IMR-90 (cell line): ENCODE results near the gene C4orf17. TPM values are rescaled to one million over a fixed set of nuclear protein-coding genes. Genes with fewer than 3 reads are reported as not detected.

Experiments
- ATAC-seq: fragments of 200-7000 bp; cut with Tn5 transposase; 2 replicates; pipeline ENCODE4 v1.9.1; 2020; ENCODE audit warnings: low read depth, mild to moderate bottlenecking, moderate library complexity
- BruUV-seq: library from RNA; stranded (reverse); fragments of 400-500 nt; replicated peaks from 2 replicates; lab custom pipeline; 2021; lab: Mats Ljungman, UMichigan
- CTCF ChIA-PET: fragments of 300-600 bp; formaldehyde crosslinking; extraction: SDS; loops from one replicate; lab custom pipeline; 2021; ENCODE audit warnings: antibody characterized with exemption; lab: Yijun Ruan, JAX
- POLR2A ChIA-PET: fragments of 300-600 bp; sonication (Branson Sonifier 250); formaldehyde crosslinking; loops from one replicate; lab custom pipeline; 2022; ENCODE audit warnings: antibody characterized with exemption; ENCODE audit not compliant: unreplicated experiment; lab: Charles Lee
- DNase-seq: peaks from one replicate; pipeline ENCODE4 v3.0.0; 2013
- H2AFZ ChIP-seq: replicated peaks from 2 replicates; pipeline ENCODE3; 2013; ENCODE audit warnings: low read length, mild to moderate bottlenecking; ENCODE audit not compliant: poor library complexity
- H2AK5ac ChIP-seq: 2 replicates; pipeline ENCODE4 v1.6.1; 2013; ENCODE audit warnings: low read depth, low read length, inconsistent platforms
- H2AK9ac ChIP-seq: replicated peaks from 2 replicates; pipeline ENCODE3; 2013; ENCODE audit warnings: mild to moderate bottlenecking, low read depth, low read length, moderate library complexity; ENCODE audit not compliant: poor library complexity
- H2BK120ac ChIP-seq: 2 replicates; pipeline ENCODE4 v1.6.1; 2013; ENCODE audit warnings: low read depth, low read length, inconsistent platforms
- H2BK15ac ChIP-seq: 3 replicates; pipeline ENCODE4 v1.6.1; 2013; ENCODE audit warnings: low read depth, low read length, inconsistent platforms
- H2BK20ac ChIP-seq: 2 replicates; pipeline ENCODE4 v1.6.1; 2013; ENCODE audit warnings: low read depth, mild to moderate bottlenecking, inconsistent platforms, low read length, moderate library complexity
- H2BK5ac ChIP-seq: 2 replicates; pipeline ENCODE4 v1.6.1; 2013; ENCODE audit warnings: mild to moderate bottlenecking, low read depth, low read length, inconsistent platforms; ENCODE audit not compliant: poor library complexity, severe bottlenecking
- H3K14ac ChIP-seq: replicated peaks from 2 replicates; pipeline ENCODE4 v1.6.1; 2013; ENCODE audit warnings: low read depth, low read length, inconsistent platforms
- H3K18ac ChIP-seq: 2 replicates; pipeline ENCODE4 v1.6.1; 2013; ENCODE audit warnings: low read depth, low read length, control low read depth
- H3K23ac ChIP-seq: 2 replicates; pipeline ENCODE4 v1.6.1; 2013; ENCODE audit warnings: low read depth, low read length, inconsistent platforms
- H3K27ac ChIP-seq: 2 replicates; pipeline ENCODE4 v1.5.1; 2013; ENCODE audit warnings: mild to moderate bottlenecking, control low read depth, low read length; ENCODE audit not compliant: insufficient read depth
- H3K27me3 ChIP-seq: 2 replicates; pipeline ENCODE4 v1.6.1; 2013; ENCODE audit warnings: low read length; ENCODE audit not compliant: control insufficient read depth, insufficient read depth
- H3K36me3 ChIP-seq: 2 replicates; pipeline ENCODE4 v1.6.1; 2013; ENCODE audit warnings: low read length, mixed read lengths; ENCODE audit not compliant: control insufficient read depth, insufficient read depth
- H3K4ac ChIP-seq: 2 replicates; pipeline ENCODE4 v1.6.1; 2013; ENCODE audit warnings: low read depth, low read length, inconsistent platforms
- H3K4me1 ChIP-seq: 2 replicates; pipeline ENCODE4 v1.6.1; 2013; ENCODE audit warnings: low read length, mixed read lengths; ENCODE audit not compliant: control insufficient read depth, insufficient read depth
- H3K4me2 ChIP-seq: 2 replicates; pipeline ENCODE4 v1.6.1; 2013; ENCODE audit warnings: low read depth, mild to moderate bottlenecking, control low read depth, low read length, moderate library complexity
- H3K4me3 ChIP-seq: 2 replicates; pipeline ENCODE4 v1.5.1; 2013; ENCODE audit warnings: low read depth, mild to moderate bottlenecking, control low read depth, low read length, moderate library complexity; ENCODE audit not compliant: insufficient read depth
- H3K56ac ChIP-seq: 2 replicates; pipeline ENCODE4 v1.6.1; 2013; ENCODE audit warnings: low read length, inconsistent platforms; ENCODE audit not compliant: insufficient read depth; ENCODE audit errors: extremely low read depth
- H3K79me1 ChIP-seq, 2 experiments: 2 replicates each; pipeline ENCODE4 v1.6.1; 2013; ENCODE audit warnings: low read length in 2 of 2, inconsistent platforms in 1 of 2, low read depth in 1 of 2
- H3K9ac ChIP-seq: 2 replicates; pipeline ENCODE4 v1.6.1; 2013; ENCODE audit warnings: low read depth, low read length, control low read depth
- H3K9me1 ChIP-seq: 2 replicates; pipeline ENCODE4 v1.6.1; 2013; ENCODE audit warnings: low read length, inconsistent platforms; ENCODE audit not compliant: insufficient read depth
- H3K9me3 ChIP-seq: 2 replicates; pipeline ENCODE4 v1.6.1; 2013; ENCODE audit warnings: low read length; ENCODE audit not compliant: control insufficient read depth, insufficient read depth
- H4K20me1 ChIP-seq: 2 replicates; pipeline ENCODE4 v1.6.1; 2013; ENCODE audit warnings: low read length, inconsistent platforms; ENCODE audit not compliant: insufficient read depth
- H4K5ac ChIP-seq: 2 replicates; pipeline ENCODE4 v1.6.1; 2013; ENCODE audit warnings: mild to moderate bottlenecking, low read depth, low read length, control low read depth
- H4K8ac ChIP-seq, 2 experiments: 2 replicates each; pipeline ENCODE4 v1.6.1; 2013; ENCODE audit warnings: low read depth in 2 of 2, low read length in 2 of 2, control low read depth in 1 of 2, inconsistent platforms in 1 of 2
- H4K91ac ChIP-seq: 2 replicates; pipeline ENCODE4 v1.6.1; 2013; ENCODE audit warnings: low read depth, low read length, inconsistent platforms; ENCODE audit not compliant: insufficient read depth
- BHLHE40 ChIP-seq: fragments of 150-350 bp; IDR thresholded peaks from 2 replicates; pipeline ENCODE4 v1.6.1; 2016; ENCODE audit warnings: mild to moderate bottlenecking, low read depth, low read length
- CEBPB ChIP-seq: IDR thresholded peaks from 2 replicates; pipeline ENCODE4 v1.6.1; 2012; ENCODE audit warnings: low read depth, low read length, improper control_type of control experiment
- CHD1 ChIP-seq: IDR thresholded peaks from 2 replicates; pipeline ENCODE4 v1.6.1; 2012; ENCODE audit warnings: low read depth, low read length, improper control_type of control experiment
- CTCF ChIP-seq: conservative IDR thresholded peaks from 2 replicates; pipeline ENCODE4 v1.5.1; 2012; ENCODE audit warnings: mild to moderate bottlenecking, low read depth, low read length, improper control_type of control experiment
- FOS ChIP-seq: fragments of 150-350 bp; IDR thresholded peaks from 2 replicates; pipeline ENCODE4 v1.6.1; 2016; ENCODE audit warnings: low read depth, low read length
- MAFK ChIP-seq: IDR thresholded peaks from 2 replicates; pipeline ENCODE4 v1.6.1; 2012; ENCODE audit warnings: low read depth, low read length, improper control_type of control experiment
- MAZ ChIP-seq: IDR thresholded peaks from 2 replicates; pipeline ENCODE4 v1.6.1; 2012; ENCODE audit warnings: low read depth, mild to moderate bottlenecking, low read length, improper control_type of control experiment, moderate library complexity, borderline replicate concordance
- MXI1 ChIP-seq: IDR thresholded peaks from 2 replicates; pipeline ENCODE4 v1.6.1; 2012; ENCODE audit warnings: low read depth, mild to moderate bottlenecking, low read length, moderate library complexity, borderline replicate concordance
- NFE2L2 ChIP-seq: fragments of 150-350 bp; IDR thresholded peaks from 2 replicates; pipeline ENCODE4 v1.6.1; 2016; ENCODE audit warnings: low read depth, mild to moderate bottlenecking, low read length
- POLR2A ChIP-seq: IDR thresholded peaks from 2 replicates; pipeline ENCODE4 v1.6.1; 2012; ENCODE audit warnings: mild to moderate bottlenecking, low read depth, low read length
- RAD21 ChIP-seq: IDR thresholded peaks from 2 replicates; pipeline ENCODE4 v1.6.1; 2012; ENCODE audit warnings: low read length, improper control_type of control experiment
- WGBS, 2 experiments: methylation state at CpG; one replicate each; pipeline versions ENCODE4 v1.1.5 to v1.1.7; 2013; ENCODE audit warnings: missing lambda C conversion rate in 2 of 2; ENCODE audit not compliant: insufficient read length in 1 of 2; ENCODE audit errors: extremely low coverage in 2 of 2; 5-methylcytosine and 5-hydroxymethylcytosine counted together
- dilution Hi-C: fragments of 300-500 bp; cut with HindIII; formaldehyde crosslinking; loops from one replicate; pipeline ENCODE4 v1.14.3; 2018; ENCODE audit warnings: low sequenced_read_pairs; ENCODE audit not compliant: unreplicated experiment
- in situ Hi-C: fragments of 300-500 bp; cut with MboI; formaldehyde crosslinking; loops from 3 replicates; pipeline ENCODE4 v1.14.3; 2019; ENCODE audit warnings: low sequenced_read_pairs, inconsistent platforms, mixed read lengths
- intact Hi-C: fragments of 100-400 bp; cut with micrococcal nuclease; formaldehyde crosslinking; loops from 2 replicates; pipeline ENCODE4 v1.10.0; 2022
- polyA plus RNA-seq, 3 experiments: library from polyadenylated mRNA; depleted of rRNA; stranded (reverse); fragments of >200 nt; gene quantifications; 2 replicates each; pipeline ENCODE4 v1.2.3, GENCODE V29; 2012; ENCODE audit warnings: low replicate concordance in 1 of 3
- total RNA-seq: library from RNA; depleted of rRNA; stranded (reverse); fragments of >200 nt; gene quantifications from 2 replicates; pipeline ENCODE4 v1.2.3, GENCODE V29; 2012

C4orf17 gene
- total and polyA plus RNA-seq, 2 of the 4 experiments (the other 2 are of a cell fraction), result not detected

GRCh38 chr4:99536271-99536670 lies 25.4 kb downstream of the C4orf17 start:
- in situ Hi-C loops (no loop called here), intact Hi-C loops (no loop called here), dilution Hi-C loops (no loop called here)
- Histone ChIP-seq H3K4me3 (no peak overlapping the region), H3K4me2 (no peak overlapping the region), H3K9me1 (no peaks in the 10 kb centered on the region), H2AK5ac (no peak overlapping the region), H2BK120ac (no peak overlapping the region), H3K9me3 (no peaks in the 10 kb centered on the region), H3K27me3 (peaks cover 3% of the 10 kb centered on the region; the same call in 1 of the 2 replicates), H3K4me1 (no peaks in the 10 kb centered on the region), H3K23ac (no peak overlapping the region), H2BK20ac (no peak overlapping the region), H3K79me1 (no peaks in the 10 kb centered on the region), H4K5ac (no peak overlapping the region), H3K4ac (no peak overlapping the region), H2AK9ac (no peak overlapping the region), H4K91ac (no peak overlapping the region), H3K36me3 (no peaks in the 10 kb centered on the region), H3K9ac (no peak overlapping the region), H3K14ac (no peak overlapping the region), H2AFZ (peak overlapping the region; percentile 58), H4K8ac (no peak overlapping the region), H3K18ac (no peak overlapping the region), H2BK5ac (no peak overlapping the region), H3K27ac (no peak overlapping the region), H4K20me1 (no peaks in the 10 kb centered on the region), H2BK15ac (no peak overlapping the region), H3K56ac (no peak overlapping the region)
- DNase-seq (no peak), ATAC-seq (no peak)
- BruUV-seq, result no TSS peak
- POLR2A ChIA-PET, result no interaction called here
- CTCF ChIA-PET, result no interaction called here
- no peak for TF ChIP-seq BHLHE40
- TF ChIP-seq FOS, result no peak
- no peak for TF ChIP-seq RAD21
- TF ChIP-seq NFE2L2, result no peak
- no peak for TF ChIP-seq CEBPB
- no peak for TF ChIP-seq MXI1
- TF ChIP-seq POLR2A, result no peak
- no peak for TF ChIP-seq MAFK
- no peak for TF ChIP-seq CHD1
- no peak for TF ChIP-seq CTCF
- TF ChIP-seq MAZ, result no peak
- WGBS, 2 experiments, result 50% methylated on average over 1 of the region's 2 CpGs; no CpG with 5 or more reads in 1 of the 2 experiments
